Heart right ventricle (tissue), 16 donors: Measurements from ENCODE around the gene AUTS2. TPM values are rescaled to one million over a fixed set of nuclear protein-coding genes. Genes with fewer than 3 reads are reported as not detected.

Experiments used
- ATAC-seq, 8 donors: fragments of 200-7000 bp; cut with Tn5 transposase; one replicate each; pipeline ENCODE4 v1.9.1; 2020; ENCODE audit warnings: mild to moderate bottlenecking in 8 of 8, moderate library complexity in 8 of 8, moderate number of reproducible peaks in 1 of 8
- DNase-seq, 2 donors: peaks; one replicate each; pipeline ENCODE4 v3.0.0-alpha.2; 2020
- H3K27ac ChIP-seq, 10 donors: fragments of 200-600 bp; sonication (generic) in 2 of 10; one replicate each; pipeline versions ENCODE4 v1.5.0 to v1.8.0; 2020 to 2022; ENCODE audit warnings: mild to moderate bottlenecking in 3 of 10
- H3K27me3 ChIP-seq, 7 donors: fragments of 200-600 bp; one replicate each; pipeline ENCODE4 v1.8.0; 2021 to 2022; ENCODE audit warnings: mild to moderate bottlenecking in 2 of 7
- H3K36me3 ChIP-seq, 9 donors: fragments of 200-600 bp; sonication (generic) in 1 of 9; one replicate each; pipeline versions ENCODE4 v1.5.0 to v1.8.0; 2020 to 2022; ENCODE audit warnings: mild to moderate bottlenecking in 2 of 9
- H3K4me1 ChIP-seq, 9 donors: fragments of 200-600 bp; sonication (generic) in 1 of 9; one replicate each; pipeline versions ENCODE4 v1.5.0 to v1.8.0; 2020 to 2022; ENCODE audit warnings: mild to moderate bottlenecking in 4 of 9
- H3K4me3 ChIP-seq, 10 donors: fragments of 200-600 bp; sonication (generic) in 2 of 10; one replicate each; pipeline versions ENCODE4 v1.5.0 to v1.8.0; 2020 to 2022; ENCODE audit warnings: mild to moderate bottlenecking in 7 of 10, moderate library complexity in 2 of 10
- H3K9me3 ChIP-seq, 11 donors: fragments of 200-600 bp in 10 of 11; sonication (generic) in 2 of 11; one replicate each; pipeline versions ENCODE4 v1.5.0 to v1.8.0; 2013 to 2022; ENCODE audit warnings: mild to moderate bottlenecking in 2 of 11, control low read depth in 1 of 11, moderate library complexity in 1 of 11
- CTCF ChIP-seq, 9 donors: fragments of 200-600 bp; sonication (generic) in 2 of 9; IDR thresholded peaks; one replicate each; pipeline versions ENCODE4 v1.5.0 to v1.8.0; 2021 to 2022; ENCODE audit warnings: antibody characterized with exemption in 9 of 9, mild to moderate bottlenecking in 5 of 9, moderate library complexity in 1 of 9
- WGBS, 2 donors: extraction: QIAGEN DNeasy Blood & Tissue Kit; methylation state at CpG; one replicate each; pipeline ENCODE4 v1.1.7; 2013; ENCODE audit warnings: inconsistent platforms in 1 of 2; 5-methylcytosine and 5-hydroxymethylcytosine counted together
- intact Hi-C, 10 donors: fragments of 100-400 bp; cut with DNase I; formaldehyde crosslinking; loops; one replicate each; pipeline versions ENCODE4 v1.11.1 to v1.14.2; 2022
- polyA plus RNA-seq, 2 donors: library from polyadenylated mRNA; stranded (reverse); fragments of 200-250 nt; gene quantifications; one replicate each; pipeline ENCODE4 v1.2.3, GENCODE V29; 2013
- total RNA-seq, 10 donors: library from RNA; stranded (reverse); fragmentation: NEBNext Ultra II Directional in 3 of 10; extraction: Animal tissue kit (Norgen Biotek cat#: 25700) in 3 of 10; gene quantifications; one replicate each; pipeline versions ENCODE4 v1.2.1 to v1.2.4, GENCODE V29; 2021 to 2023
- donor health status: Arrhythmogenic right ventricular cardiomyopathy.
- donor health status: ischemic (EF 13 %, LVEDD 7.1; RV severe dilation, severe dysfunction).
- donor health status: healthy with polysubstance abuse.
- donor health status: DM: no; HTN: yes; CAD: no.
- donor health status: DM: no; HTN: no; CAD: no.
- donor health status: ischemic (EF 25% LVEDD 6.9; RV normal size, moderate dysfunction).
- donor health status: ischemic (EF 25% LVEDD 5.7; RV mildly dilated, moderate dysfunction).
- donor health status: healthy.
- donor health status: DM: yes; HTN: yes; CAD: no.
- donor health status: Ischemic cardiomyopathy.
- donor health status: ischemic (EF 35%, LVEDD 5.7; RV mildly dilated, moderate dysfunction).
- donor health status: nonischemic (EF 11% LVEDD 7.7; RV severe dilation, severe dysfunction).
- donor health status: DM: yes; HTN: yes; CAD: no.
- donor health status: PGD.
- donor health status: ischemic (EF 29% LVEDD 5.4; RV normal size, mild dysfunction).
- donor health status: nonischemic (EF 23%, LVEDD 6.1; RV moderate dilation, normal function).

AUTS2 gene
- total and polyA plus RNA-seq, 12 donors: 1.6 to 11.2 (median 7.3) TPM

DNA sequence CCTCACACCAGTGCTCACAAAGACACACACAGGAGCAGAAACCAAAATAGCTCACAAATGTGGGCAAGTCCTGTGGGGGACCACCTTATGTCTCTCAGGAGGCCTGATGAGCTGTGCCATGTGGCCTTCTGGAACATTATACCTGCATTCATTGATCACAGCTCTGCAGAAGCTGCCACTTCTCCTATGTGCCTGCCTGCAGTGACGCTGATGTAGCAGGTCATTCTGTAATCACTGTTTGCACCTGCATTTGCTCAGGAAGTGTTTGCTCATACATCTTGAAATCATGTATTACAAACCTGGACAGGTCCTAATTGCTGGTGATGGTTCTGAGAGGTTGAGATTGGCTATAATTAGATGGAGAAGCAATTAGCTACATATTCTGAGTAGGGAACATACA, 310.2 kb downstream of the AUTS2 start:
- no peak overlapping the region for H3K27ac ChIP-seq
- ATAC-seq (no peak), DNase-seq (no peak)
- no peak for TF ChIP-seq CTCF (IDR thresholded peaks at IDR 0.05)
- H3K9me3 ChIP-seq: peaks cover 0 to 18% (median 6%) of the 10 kb centered on the region in 11 donors
- H3K27me3 ChIP-seq: no peaks in the 10 kb centered on the region
- no peak overlapping the region for H3K4me3 ChIP-seq
- no peaks in the 10 kb centered on the region for H3K4me1 ChIP-seq
- intact Hi-C loops: no loop called here
- WGBS, 2 donors: 96 to 100% methylated on average over 1 of the region's 1 CpG
- no peaks in the 10 kb centered on the region for H3K36me3 ChIP-seq

DNA sequence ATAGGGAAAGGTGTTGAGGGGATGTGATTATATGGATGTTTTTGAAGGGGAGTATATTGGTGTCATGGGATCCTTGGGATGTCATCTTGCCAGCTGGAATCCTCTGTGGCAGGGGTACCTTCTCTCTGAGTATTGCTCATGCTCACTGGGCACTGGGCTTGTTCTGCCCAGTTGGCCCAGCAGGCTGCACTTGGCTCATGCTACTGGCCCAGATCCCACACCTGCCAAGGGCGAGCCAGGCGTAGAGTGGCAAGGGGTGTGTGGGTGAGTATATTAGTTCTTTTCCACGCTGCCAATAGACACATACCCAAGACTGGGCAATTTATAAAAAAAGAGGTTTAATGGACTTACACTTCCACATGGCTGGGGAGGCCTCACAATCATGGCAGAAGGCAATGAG, 311.9 kb downstream of the AUTS2 start:
- Histone ChIP-seq H3K27me3 (no peaks in the 10 kb centered on the region), H3K27ac (no peak overlapping the region), H3K36me3 (no peaks in the 10 kb centered on the region), H3K4me3 (no peak overlapping the region), H3K4me1 (no peaks in the 10 kb centered on the region), H3K9me3 (peaks cover 0 to 18% (median 6%) of the 10 kb centered on the region in 11 donors)
- DNase-seq: no peak
- intact Hi-C loops: no loop called here
- 81 to 91% methylated on average over 3 of the region's 3 CpGs for WGBS, 2 donors
- no peak for ATAC-seq
- no peak for TF ChIP-seq CTCF (IDR thresholded peaks at IDR 0.05)

GRCh38 chr7:69911337-69911736, 313.1 kb downstream of the AUTS2 start:
- DNase-seq: no peak
- no peak for ATAC-seq

GRCh38 chr7:69912141-69912540, 313.9 kb downstream of the AUTS2 start:
- WGBS, 2 donors: 96 to 99% methylated on average over 6 of the region's 6 CpGs
- DNase-seq (no peak), ATAC-seq (no peak)
- Histone ChIP-seq H3K4me3 (no peak overlapping the region), H3K27ac (no peak overlapping the region), H3K9me3 (peaks cover 0 to 18% (median 6%) of the 10 kb centered on the region in 11 donors), H3K27me3 (no peaks in the 10 kb centered on the region), H3K36me3 (no peaks in the 10 kb centered on the region), H3K4me1 (no peaks in the 10 kb centered on the region)
- TF ChIP-seq CTCF (IDR thresholded peaks at IDR 0.05): no peak
- intact Hi-C loops: no loop called here

More at GRCh38 chr7:69911337-69911736, 313.1 kb downstream of the AUTS2 start:
- H3K27ac ChIP-seq: no peak overlapping the region
- no peaks in the 10 kb centered on the region for H3K4me1 ChIP-seq
- H3K4me3 ChIP-seq: no peak overlapping the region
- peaks cover 0 to 18% (median 6%) of the 10 kb centered on the region in 11 donors for H3K9me3 ChIP-seq
- H3K36me3 ChIP-seq: no peaks in the 10 kb centered on the region
- WGBS, 2 donors: 97 to 98% methylated on average over 8 of the region's 8 CpGs
- no peaks in the 10 kb centered on the region for H3K27me3 ChIP-seq
- no peak for TF ChIP-seq CTCF (IDR thresholded peaks at IDR 0.05)
- intact Hi-C loops: no loop called here
